LNCaP clone FGC (cell line): Measurements from ENCODE around the gene FAM222A.

Experiments
- DNase-seq: peaks from one replicate; pipeline ENCODE4 v3.0.0-alpha.2; 2011; ENCODE audit warnings: low read depth
- H3K4me3 ChIP-seq: 2 replicates; pipeline ENCODE4 v1.5.1; 2011; ENCODE audit warnings: mild to moderate bottlenecking, low read depth, low read length, control low read depth
- CTCF ChIP-seq: IDR thresholded peaks from 2 replicates; pipeline ENCODE4 v1.5.1; 2012; ENCODE audit warnings: mild to moderate bottlenecking; ENCODE audit not compliant: control insufficient read depth, insufficient read depth; ENCODE audit errors: extremely low read depth

Gene FAM222A

GRCh38 chr12:109681986-109682707, 31.5 kb upstream of the FAM222A start:
- H3K4me3 ChIP-seq = no peak overlapping the region
- TF ChIP-seq CTCF = no peak
- peak; percentile 77 for DNase-seq

- TF ChIP-seq CTCF = no peak
- no peak for DNase-seq
- H3K4me3 ChIP-seq = no peak overlapping the region
These were observed 30.9 kb upstream of the FAM222A start for GRCh38 chr12:109682708-109683060.

GRCh38 chr12:109683316-109683715, 30.3 kb upstream of the FAM222A start:
- H3K4me3 ChIP-seq = no peak overlapping the region
- TF ChIP-seq CTCF = no peak
- DNase-seq = no peak

GRCh38 chr12:109685574-109686447, 27.8 kb upstream of the FAM222A start:
- H3K4me3 ChIP-seq = no peak overlapping the region
- no peak for DNase-seq
- TF ChIP-seq CTCF = no peak

- DNase-seq = no peak
- no peak for TF ChIP-seq CTCF
- no peak overlapping the region for H3K4me3 ChIP-seq
These were observed 27.1 kb upstream of the FAM222A start for GRCh38 chr12:109686523-109686922.

- no peak for TF ChIP-seq CTCF
- DNase-seq = no peak
- no peak overlapping the region for H3K4me3 ChIP-seq
These were observed 26.4 kb upstream of the FAM222A start for GRCh38 chr12:109687250-109687649.
